ENCODE data around the gene MTHFD1. TPM values are rescaled to one million over a fixed set of nuclear protein-coding genes. Genes with fewer than 3 reads are reported as not detected.

The MTHFD1 gene
- polyA plus RNA-seq, 2 of the 4 experiments (the other 2 are of a cell fraction): 105 to 159 TPM

GRCh38 chr14:64388533-64389285, 556 bp downstream of the MTHFD1 start:
- ATAC-seq (peak; percentile 8 to 30; a peak in 5 of 6 replicates), DNase-seq (ENCODE audit: low read depth in 1 of 2, low spot score in 1 of 2) (no peak), FAIRE-seq (no peak)
- peaks cover 8% of the 10 kb centered on the region; the same call in 2 of the 3 replicates for H3K4me1 ChIP-seq
- peak overlapping the region; percentile 77 for H3K4me3 ChIP-seq
- peak overlapping the region; percentile 86 to 95 for H3K27ac ChIP-seq
- peak overlapping the region; percentile 95 for H3K4me2 ChIP-seq
- TF ChIP-seq TFCP2L1 (CRISPR knock-in tag; IDR thresholded peaks at IDR 0.05) (no peak), ELK1 (IDR thresholded peaks at IDR 0.05; ENCODE audit: low read depth, low read length) (no peak), PHF8 (IDR thresholded peaks at IDR 0.05; ENCODE audit: borderline replicate concordance, low read depth) (peak; percentile 61; the same call in 1 of the 2 replicates), PBX3 (IDR thresholded peaks at IDR 0.05) (no peak)
- no peaks in the 10 kb centered on the region for H3K9me3 ChIP-seq
- 3% methylated on average over 13 of the region's 18 CpGs for WGBS (ENCODE audit: missing lambda C conversion rate)
- CTCF ChIA-PET: interaction anchor here (1.0 to 1.5 kb wide), 3 partner anchors 13 to 91 kb away, joined by 4 to 8 read pairs (median 4); no protein-coding TSS in a partner anchor
- POLR2A ChIA-PET: interaction anchor here (0.6 to 2.3 kb wide), 12 partner anchors 9 to 526 kb away, joined by 3 to 16 read pairs (median 6); partner anchors contain the start of genes CHURC1, HSPA2 and ZBTB1

GRCh38 chr14:64391113-64391725, 3.1 kb downstream of the MTHFD1 start:
- FAIRE-seq (no peak), ATAC-seq (no peak), DNase-seq (ENCODE audit: low read depth in 1 of 2, low spot score in 1 of 2) (no peak)
- Histone ChIP-seq H3K4me2 (no peak overlapping the region), H3K27ac (no peak overlapping the region), H3K4me3 (no peak overlapping the region), H3K4me1 (peaks cover 8% of the 10 kb centered on the region; the same call in 2 of the 3 replicates), H3K9me3 (no peaks in the 10 kb centered on the region)
- no peak for TF ChIP-seq TFCP2L1 (CRISPR knock-in tag; IDR thresholded peaks at IDR 0.05)
- TF ChIP-seq CHD2 (IDR thresholded peaks at IDR 0.05; ENCODE audit: low read length, partially characterized antibody): no peak
- no peak for TF ChIP-seq ZNF302 (CRISPR knock-in tag; IDR thresholded peaks at IDR 0.05)
- TF ChIP-seq CTCF (IDR thresholded peaks at IDR 0.05): no peak
- TF ChIP-seq NFE2L2 (conservative IDR thresholded peaks at IDR 0.05; ENCODE audit: low read length): no peak
- TF ChIP-seq HOXB5 (CRISPR knock-in tag; IDR thresholded peaks at IDR 0.05): no peak
- no peak for TF ChIP-seq RFX5 (IDR thresholded peaks at IDR 0.05)
- TF ChIP-seq BHLHE40 (IDR thresholded peaks at IDR 0.05; ENCODE audit: low read depth, low read length): no peak
- TF ChIP-seq KDM5A (IDR thresholded peaks at IDR 0.05): no peak
- no peak for TF ChIP-seq ZSCAN20 (CRISPR knock-in tag; IDR thresholded peaks at IDR 0.05)
- TF ChIP-seq MAFK (IDR thresholded peaks at IDR 0.05; ENCODE audit: partially characterized antibody): no peak
- no peak for TF ChIP-seq E2F6 (IDR thresholded peaks at IDR 0.05; ENCODE audit: borderline replicate concordance, low read depth)
- TF ChIP-seq PBX3 (IDR thresholded peaks at IDR 0.05): no peak
- TF ChIP-seq NPAS2 (CRISPR knock-in tag; IDR thresholded peaks at IDR 0.05; ENCODE audit: borderline replicate concordance): no peak
- WGBS (ENCODE audit: missing lambda C conversion rate): 90% methylated on average over 12 of the region's 12 CpGs
- CTCF ChIA-PET: interaction anchor here (1.0 to 2.5 kb wide), 2 partner anchors 38 to 501 kb away, joined by 3 to 9 read pairs; no protein-coding TSS in a partner anchor
- POLR2A ChIA-PET: no interaction called here

All from A549 (cell line).